Measurements from ENCODE around the gene C9orf78. TPM values are rescaled to one million over a fixed set of nuclear protein-coding genes. Genes with fewer than 3 reads are reported as not detected.

Gene C9orf78
- total RNA-seq, 1 experiment from 2014 or later, result 48.7 TPM

DNA sequence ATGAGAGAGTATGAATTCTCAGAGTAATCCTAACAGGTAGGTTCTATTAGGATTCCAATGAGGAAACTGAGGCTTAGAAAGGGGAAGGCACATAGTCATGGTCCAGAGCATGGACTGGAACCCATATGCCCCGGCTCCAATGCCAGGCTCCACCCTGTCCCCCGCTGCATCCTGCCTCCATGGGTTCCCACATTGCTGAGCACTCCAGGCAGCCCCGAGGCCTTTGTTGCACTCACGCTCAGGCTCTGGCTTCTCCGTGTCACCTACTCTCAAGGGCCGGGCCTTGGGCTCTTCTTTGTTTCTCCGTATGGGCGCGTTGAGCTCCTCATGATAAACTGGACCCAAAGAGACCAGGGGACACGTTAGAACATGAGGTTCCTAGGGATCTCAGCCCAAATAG lies 6.1 kb downstream of the C9orf78 start:
- no peak overlapping the region for H3K4me3 ChIP-seq
- no peaks in the 10 kb centered on the region for H3K9me3 ChIP-seq
- H3K36me3 ChIP-seq, result peaks cover 35% of the 10 kb centered on the region
- no peak for DNase-seq
- no peaks in the 10 kb centered on the region for H3K27me3 ChIP-seq

DNA sequence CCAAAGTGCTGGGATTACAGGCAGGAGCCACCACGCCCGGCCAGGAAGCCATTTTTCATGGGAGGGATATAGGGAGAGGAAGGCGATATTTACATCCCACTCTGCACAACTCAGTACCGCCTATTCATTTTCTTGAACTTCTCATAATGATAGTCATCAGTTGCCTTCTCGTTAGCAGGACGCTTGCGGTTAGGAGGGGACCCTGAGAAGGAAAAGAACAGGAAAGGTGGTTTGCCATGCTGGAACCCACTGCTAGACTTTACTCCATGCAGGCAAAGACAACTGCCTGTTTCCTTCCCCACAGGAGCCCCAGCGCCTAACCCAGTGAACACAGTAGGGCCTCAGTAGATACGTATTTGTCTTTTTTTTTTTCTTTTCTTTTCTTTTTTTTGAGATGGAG lies 7.0 kb downstream of the C9orf78 start:
- peaks cover 33% of the 10 kb centered on the region for H3K36me3 ChIP-seq
- no peak for DNase-seq
- H3K9me3 ChIP-seq, result no peaks in the 10 kb centered on the region
- no peaks in the 10 kb centered on the region for H3K27me3 ChIP-seq
- H3K4me3 ChIP-seq, result no peak overlapping the region

DNA sequence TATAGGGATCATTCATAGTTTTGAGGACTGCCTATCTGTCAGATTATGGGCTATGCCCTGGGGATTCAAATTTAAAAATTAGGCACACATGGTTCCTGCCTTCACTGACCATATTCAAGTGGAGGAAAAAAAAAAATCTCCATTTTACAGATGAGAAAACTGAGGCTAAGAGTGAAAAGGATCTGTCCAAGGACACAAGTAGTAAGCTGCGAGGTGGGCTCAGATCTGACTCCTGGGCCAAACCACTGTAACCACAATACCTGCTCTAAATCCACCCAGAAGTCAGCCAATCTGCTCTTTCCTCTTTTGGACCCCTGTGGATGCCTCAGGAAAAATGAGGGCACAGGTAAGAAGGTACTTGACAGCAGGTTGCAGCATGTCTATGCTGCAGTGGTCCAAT lies 8.3 kb downstream of the C9orf78 start:
- peaks cover 30% of the 10 kb centered on the region for H3K36me3 ChIP-seq
- no peaks in the 10 kb centered on the region for H3K27me3 ChIP-seq
- no peak for DNase-seq
- H3K4me3 ChIP-seq, result no peak overlapping the region
- H3K9me3 ChIP-seq, result no peaks in the 10 kb centered on the region

DNA sequence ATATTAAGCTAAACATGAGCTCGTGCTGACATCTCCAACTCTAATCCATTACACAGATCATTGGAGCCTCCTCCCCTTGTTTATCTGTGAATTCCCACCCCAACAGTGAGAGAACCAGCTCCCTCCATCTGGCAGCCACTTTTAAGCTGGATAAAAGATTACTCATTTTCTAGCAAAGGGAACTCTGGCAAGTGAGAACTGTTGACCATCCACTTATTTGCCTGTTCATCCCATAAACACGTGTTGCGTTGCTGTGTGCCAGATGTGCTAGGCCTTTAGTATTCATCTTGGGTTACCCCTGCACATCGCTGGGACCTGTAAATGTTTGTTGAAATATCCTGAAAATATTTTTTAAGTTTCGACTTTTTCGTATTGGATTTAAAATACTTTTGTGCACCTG lies 8.7 kb downstream of the C9orf78 start:
- Histone ChIP-seq H3K9me3 (no peaks in the 10 kb centered on the region), H3K36me3 (peaks cover 30% of the 10 kb centered on the region), H3K4me3 (no peak overlapping the region), H3K27me3 (no peaks in the 10 kb centered on the region)
- no peak for DNase-seq

DNA sequence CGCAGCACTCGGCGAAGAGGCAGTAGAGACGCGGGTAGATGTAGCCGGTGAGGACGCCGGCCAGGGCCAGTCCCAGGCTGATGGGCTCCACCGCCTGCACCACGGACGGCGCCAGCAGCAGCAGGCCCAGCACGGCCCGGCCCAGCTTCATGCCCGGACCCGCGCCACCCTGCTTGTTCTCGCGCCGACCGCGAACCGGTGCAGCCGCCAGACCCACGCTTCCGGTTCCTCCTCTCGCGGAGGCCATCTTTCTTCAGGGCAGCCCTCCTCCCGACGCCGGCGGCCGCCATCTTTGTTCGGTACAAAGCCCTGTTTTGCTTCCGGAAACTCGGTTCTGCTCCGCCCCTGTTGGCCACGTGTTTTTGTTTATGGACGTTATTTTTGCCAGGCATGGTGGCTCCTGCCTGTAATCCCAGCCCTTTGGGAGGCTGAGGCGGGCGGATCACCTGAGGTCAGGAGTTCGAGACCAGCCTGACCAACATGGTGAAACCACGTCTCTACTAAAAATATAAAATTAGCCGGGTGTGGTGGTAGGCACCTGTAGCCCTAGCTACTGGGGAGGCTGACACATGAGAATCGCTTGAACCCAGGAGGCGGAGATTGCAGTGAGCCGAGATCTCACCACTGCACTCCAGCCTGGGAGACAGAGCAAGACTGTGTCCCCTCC lies 11.0 kb downstream of the C9orf78 start, which contains the start of gene TOR1A:
TOR1A (minus strand) TSS at position 202 of the 667 bp plus-strand sequence; CDS start at position 151, 51 bp downstream.
- DNase-seq, result peak; percentile 92
- H3K4me3 ChIP-seq, result peak within 1 kb of the TSS; percentile 90
- no peaks in the 10 kb centered on the region for H3K27me3 ChIP-seq
- H3K36me3 ChIP-seq, result peaks cover 27% of the 10 kb centered on the region
- no peaks in the 10 kb centered on the region for H3K9me3 ChIP-seq

DNA sequence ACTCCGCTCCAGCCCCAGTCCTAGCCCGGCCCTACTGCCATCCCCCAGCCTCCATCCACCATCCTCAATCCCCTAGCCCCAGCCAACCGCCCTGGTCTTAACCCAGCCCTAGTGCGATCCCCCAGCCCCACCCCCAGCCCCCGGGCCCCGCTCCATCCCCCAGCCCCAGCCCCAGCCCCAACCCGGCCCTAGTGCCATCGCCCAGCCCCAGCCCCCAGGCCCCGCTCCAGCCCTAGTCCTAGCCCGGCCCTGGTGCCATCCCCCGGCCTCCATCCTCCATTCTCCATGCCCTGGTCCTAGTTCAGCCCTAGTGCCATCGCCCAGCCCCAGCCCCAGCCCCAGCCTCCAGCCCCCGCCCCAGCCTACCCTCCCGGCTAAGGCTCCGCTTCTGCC lies 11.5 kb downstream of the C9orf78 start:
- peak overlapping the region; percentile 90 for H3K4me3 ChIP-seq
- no peaks in the 10 kb centered on the region for H3K27me3 ChIP-seq
- DNase-seq, result no peak
- no peaks in the 10 kb centered on the region for H3K9me3 ChIP-seq
- H3K36me3 ChIP-seq, result peaks cover 32% of the 10 kb centered on the region

DNA sequence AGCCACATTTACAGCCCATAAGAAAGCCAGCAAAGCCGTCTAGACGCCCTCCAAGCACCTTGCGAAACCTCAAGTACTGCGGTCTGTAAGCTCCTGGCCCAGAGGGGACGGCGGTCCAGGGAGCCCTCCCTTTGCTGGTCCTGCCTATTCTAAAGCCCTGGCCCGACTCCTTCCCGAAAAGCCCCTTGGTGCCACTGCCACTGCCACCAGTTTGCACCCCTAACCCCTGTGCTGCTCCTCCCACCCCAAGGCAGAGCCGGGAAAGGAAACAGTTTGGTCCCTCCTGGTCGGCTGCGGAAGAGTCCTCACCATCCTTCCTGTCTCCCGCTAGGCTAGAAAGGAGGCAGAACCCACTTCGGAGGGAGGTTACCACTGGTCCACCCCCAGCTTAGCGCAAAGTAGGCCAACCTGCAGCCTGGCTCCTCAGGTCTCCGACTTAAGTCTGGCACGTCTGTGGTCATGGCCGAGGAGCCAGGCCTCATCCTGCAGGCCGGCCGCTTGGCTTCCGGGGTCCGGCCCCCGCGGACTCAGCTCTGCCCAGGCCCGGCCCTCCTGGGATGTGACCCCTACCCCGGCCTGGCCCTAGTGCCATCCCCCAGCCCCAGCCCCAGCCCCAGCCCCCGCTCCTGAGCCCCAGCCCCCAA lies 12.1 kb downstream of the C9orf78 start:
- H3K27me3 ChIP-seq, result no peaks in the 10 kb centered on the region
- H3K36me3 ChIP-seq, result peaks cover 35% of the 10 kb centered on the region
- peak; percentile 43 for DNase-seq
- H3K9me3 ChIP-seq, result no peaks in the 10 kb centered on the region
- peak overlapping the region; percentile 55 for H3K4me3 ChIP-seq

DNA sequence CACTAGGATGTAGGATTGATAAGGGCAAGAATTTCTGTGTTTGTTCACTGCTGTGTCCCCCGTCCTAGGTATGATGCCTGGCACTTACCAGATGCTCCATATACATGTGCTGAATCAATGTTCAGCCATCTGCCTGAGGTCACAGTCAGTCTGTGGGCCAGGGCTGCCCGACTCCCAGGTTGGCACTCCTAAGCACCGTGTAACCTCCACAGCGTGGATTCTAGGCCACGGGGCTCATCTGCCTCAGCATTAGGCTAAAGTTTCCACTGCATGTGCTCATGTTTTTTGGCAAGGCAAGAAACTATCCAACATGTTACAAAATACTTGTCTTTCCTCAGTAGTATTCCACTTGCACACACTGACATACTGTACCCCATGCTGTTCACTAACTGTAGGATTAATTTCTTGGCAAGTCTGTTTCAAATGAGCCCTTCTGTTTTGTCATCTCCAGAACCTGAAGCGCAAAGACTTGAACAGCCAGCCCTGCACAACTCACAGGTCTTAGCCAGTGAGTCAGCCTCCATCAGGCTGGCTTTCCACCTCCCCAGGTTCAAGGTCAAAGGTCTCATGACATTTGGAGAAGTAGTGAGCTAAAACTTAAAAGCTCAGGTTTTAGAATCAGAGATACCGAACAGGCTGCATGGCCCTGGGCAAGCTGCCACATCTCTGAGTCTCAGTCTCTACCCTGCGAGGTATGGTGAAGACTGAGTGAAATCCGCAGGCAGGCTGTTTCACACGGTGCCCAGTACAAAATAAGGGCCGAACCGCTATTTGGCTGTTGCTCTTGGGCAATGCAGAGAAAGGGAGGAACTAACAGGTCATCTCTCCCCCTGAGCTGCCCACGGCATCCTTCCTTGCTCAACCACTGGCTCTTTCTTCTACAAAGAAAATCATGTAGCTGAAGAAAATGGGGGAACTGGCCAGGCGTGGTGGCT lies 18.3 kb downstream of the C9orf78 start:
- no peaks in the 10 kb centered on the region for H3K9me3 ChIP-seq
- H3K4me3 ChIP-seq, result no peak overlapping the region
- no peaks in the 10 kb centered on the region for H3K27me3 ChIP-seq
- no peak for DNase-seq
- peaks cover 45% of the 10 kb centered on the region for H3K36me3 ChIP-seq

DNA sequence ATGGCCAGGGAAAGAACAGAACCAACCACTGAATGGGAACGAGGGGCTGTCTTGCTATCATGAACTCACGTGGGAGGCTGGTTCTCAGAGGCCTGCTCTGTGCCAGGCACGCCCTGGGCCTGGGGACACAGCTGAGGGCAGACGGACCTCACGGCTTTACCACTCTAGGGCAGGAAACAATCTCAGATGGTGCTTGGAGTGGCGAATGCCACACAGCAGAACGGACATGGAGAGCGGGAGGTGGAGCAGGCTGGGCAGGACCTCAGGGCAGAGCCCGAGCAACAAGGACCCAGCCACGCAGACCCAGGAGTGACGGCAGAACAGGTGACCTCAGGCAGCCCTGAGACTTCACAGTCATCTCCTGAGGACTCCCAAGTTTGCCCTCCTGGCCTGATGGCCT lies 19.8 kb downstream of the C9orf78 start:
- H3K27me3 ChIP-seq, result no peaks in the 10 kb centered on the region
- H3K9me3 ChIP-seq, result no peaks in the 10 kb centered on the region
- peaks cover 38% of the 10 kb centered on the region for H3K36me3 ChIP-seq
- DNase-seq, result no peak
- no peak overlapping the region for H3K4me3 ChIP-seq

DNA sequence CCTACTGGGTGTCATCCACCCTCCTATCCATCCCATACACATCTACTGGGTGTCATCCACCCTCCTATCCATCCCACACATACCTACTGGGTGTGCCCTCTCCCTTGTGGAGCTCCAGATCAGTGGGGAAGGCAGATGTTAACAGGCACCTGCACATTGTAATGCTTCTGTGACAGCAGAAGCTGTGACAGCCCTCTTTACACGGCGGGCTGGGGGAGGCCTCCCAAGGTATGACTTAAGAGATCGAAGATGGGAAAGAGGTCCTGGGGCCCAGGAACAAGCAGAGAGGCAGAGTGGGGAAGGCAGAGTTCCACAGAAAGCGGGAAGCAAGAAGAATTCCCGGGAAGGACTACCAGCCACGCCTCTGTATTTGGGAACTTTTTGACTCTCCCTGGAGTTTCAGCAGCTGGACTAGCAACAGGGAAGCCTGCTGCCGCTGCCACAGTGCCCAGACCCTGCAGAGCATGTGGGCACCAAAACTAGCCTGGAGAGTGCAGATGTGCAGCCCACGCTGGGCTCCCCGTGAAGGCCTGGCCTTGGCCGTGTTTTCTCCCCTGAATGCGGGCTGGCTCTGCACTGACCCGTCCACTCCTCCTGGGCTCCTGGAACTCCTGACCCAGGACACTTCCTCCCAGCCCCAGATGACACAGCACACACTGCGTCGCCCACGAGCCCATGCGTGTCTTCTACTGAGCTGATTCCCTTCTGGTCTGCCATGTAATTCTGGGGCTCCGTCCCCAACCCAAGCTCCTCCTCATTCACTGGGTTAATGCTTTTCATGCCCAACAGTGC lies 20.4 kb downstream of the C9orf78 start:
- no peak for DNase-seq
- peaks cover 39% of the 10 kb centered on the region for H3K36me3 ChIP-seq

DNA sequence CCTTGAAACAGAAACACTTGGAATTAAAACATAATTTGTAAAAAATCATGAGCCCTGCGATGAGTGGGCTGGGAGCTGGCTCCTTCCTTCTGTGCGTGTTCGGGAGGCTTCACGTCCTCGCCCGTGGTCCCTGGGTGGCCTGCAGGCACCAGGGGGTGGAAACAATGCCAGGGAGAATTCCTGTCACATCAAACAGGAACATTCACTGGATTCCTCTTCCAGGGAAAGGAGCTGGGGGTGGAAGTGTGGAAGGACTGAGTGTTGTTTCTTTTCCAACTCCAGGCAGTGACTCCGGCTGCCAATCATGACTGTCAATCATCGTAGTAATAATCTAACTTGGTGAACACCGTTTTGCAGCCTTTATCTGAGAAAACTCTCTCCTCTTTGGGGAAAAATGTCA lies 21.4 kb downstream of the C9orf78 start:
- Histone ChIP-seq H3K36me3 (peaks cover 38% of the 10 kb centered on the region), H3K27me3 (no peaks in the 10 kb centered on the region), H3K4me3 (no peak overlapping the region), H3K9me3 (no peaks in the 10 kb centered on the region)
- DNase-seq, result no peak

More for the DNA sequence above, 20.4 kb downstream of the C9orf78 start:
- Histone ChIP-seq H3K4me3 (no peak overlapping the region), H3K27me3 (no peaks in the 10 kb centered on the region), H3K9me3 (no peaks in the 10 kb centered on the region)

DNA sequence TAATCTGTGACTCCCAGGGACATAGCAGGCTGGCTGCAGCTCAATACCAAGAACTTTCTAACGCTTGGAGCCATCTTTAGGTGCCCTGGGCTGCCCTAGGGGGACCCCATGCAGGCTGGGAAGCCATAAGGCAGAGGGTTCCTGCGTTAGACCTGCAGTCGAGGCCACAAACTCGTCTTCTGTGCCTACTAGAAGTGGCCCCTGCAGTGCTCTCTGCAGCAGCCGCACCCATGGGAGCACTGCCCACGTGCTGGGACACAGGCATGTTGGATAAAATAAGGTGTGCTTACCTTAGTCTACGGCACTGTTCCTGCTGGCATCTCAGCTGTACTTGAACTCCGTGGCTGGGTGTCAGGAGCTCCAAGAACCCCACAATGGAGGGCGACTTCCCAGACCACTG lies 22.7 kb downstream of the C9orf78 start:
- Histone ChIP-seq H3K9me3 (no peaks in the 10 kb centered on the region), H3K4me3 (no peak overlapping the region), H3K27me3 (no peaks in the 10 kb centered on the region), H3K36me3 (peaks cover 31% of the 10 kb centered on the region)
- DNase-seq, result no peak

DNA sequence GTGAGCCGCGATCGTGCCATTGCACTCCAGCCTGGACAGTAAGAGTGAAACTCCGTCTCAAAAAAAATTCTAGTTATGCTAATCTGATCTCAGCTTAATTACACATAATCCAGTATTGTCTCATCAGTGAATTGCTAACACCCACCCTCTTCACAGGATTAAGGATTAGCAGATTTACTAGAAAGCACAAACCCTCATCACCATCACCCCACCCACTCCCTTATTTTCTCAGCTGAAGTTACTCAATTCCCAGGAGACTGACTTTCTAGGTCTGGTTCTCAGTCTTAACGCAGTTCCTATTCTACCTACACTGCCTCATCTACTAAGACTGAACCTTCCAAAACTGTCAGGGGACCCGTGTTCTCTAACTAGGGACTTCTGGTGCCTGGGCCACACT lies 23.1 kb downstream of the C9orf78 start:
- DNase-seq, result no peak
- H3K4me3 ChIP-seq, result no peak overlapping the region
- no peaks in the 10 kb centered on the region for H3K27me3 ChIP-seq
- peaks cover 30% of the 10 kb centered on the region for H3K36me3 ChIP-seq
- H3K9me3 ChIP-seq, result no peaks in the 10 kb centered on the region

DNA sequence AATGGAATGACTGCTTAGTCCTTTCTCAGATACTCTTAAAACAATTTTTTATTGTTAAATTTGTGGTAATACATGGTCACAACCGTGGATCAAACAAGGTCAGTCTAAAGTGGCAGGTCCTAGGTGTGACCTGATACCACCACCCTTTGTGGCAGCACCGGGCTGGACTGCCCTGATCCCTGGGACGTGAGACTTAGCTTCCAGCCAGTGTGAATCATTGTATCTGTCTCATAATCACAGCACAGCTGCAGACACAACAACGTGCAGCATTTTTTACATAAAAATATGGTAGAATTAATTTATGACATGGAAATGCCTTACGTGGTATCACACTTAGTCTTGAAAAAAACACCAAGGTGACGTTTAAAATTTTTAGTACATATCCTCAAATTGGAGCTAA lies 24.3 kb downstream of the C9orf78 start:
- peaks cover 20% of the 10 kb centered on the region for H3K36me3 ChIP-seq
- no peak overlapping the region for H3K4me3 ChIP-seq
- DNase-seq, result no peak
- H3K9me3 ChIP-seq, result no peaks in the 10 kb centered on the region
- H3K27me3 ChIP-seq, result no peaks in the 10 kb centered on the region

DNA sequence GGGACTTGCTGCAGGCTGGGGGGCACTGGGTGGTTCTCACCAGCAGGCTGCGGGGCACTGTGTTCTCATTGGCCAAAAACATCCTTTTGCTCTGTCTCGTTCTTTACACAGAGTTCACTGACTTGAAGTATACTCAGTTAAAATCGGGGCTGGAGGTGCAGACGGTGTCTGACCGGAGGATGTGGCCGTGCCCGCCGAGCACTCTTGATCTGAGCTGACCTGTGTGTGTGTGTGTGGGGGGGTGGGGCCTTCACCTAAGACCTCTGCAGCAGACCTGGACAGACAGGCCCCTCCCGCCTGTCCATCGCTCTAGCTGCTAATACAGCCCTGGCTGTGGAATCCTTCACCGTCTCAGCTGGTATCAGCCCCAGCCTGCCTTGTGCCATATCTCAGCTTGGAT lies 25.0 kb downstream of the C9orf78 start:
- Histone ChIP-seq H3K4me3 (no peak overlapping the region), H3K9me3 (no peaks in the 10 kb centered on the region), H3K36me3 (peaks cover 24% of the 10 kb centered on the region), H3K27me3 (no peaks in the 10 kb centered on the region)
- DNase-seq, result no peak

DNA sequence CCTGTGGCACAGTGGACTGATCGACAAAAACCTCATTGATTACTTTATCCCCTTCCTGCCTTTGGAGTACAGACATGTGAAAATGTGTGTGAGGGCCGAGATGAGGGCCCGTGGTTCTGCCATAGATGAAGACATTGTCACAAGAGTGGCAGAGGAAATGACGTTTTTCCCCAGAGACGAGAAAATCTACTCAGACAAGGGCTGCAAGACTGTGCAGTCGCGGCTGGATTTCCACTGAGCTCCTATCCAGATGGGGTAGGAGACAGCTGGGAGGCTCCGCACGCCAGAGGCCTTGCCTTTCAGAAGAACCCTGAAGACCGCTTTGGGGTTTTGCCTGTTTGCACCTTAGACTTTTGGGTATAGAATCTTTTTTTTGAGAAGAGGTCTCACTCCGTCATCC lies 25.7 kb downstream of the C9orf78 start:
- Histone ChIP-seq H3K27me3 (no peaks in the 10 kb centered on the region), H3K4me3 (no peak overlapping the region), H3K36me3 (peaks cover 25% of the 10 kb centered on the region), H3K9me3 (no peaks in the 10 kb centered on the region)
- no peak for DNase-seq
